ENCODE measurements around the gene FGG. TPM values are rescaled to one million over a fixed set of nuclear protein-coding genes. Genes with fewer than 3 reads are reported as not detected.

Gene FGG
- total RNA-seq, 3 donors from 2014 or later = 3.3 TPM; not detected in 2

DNA sequence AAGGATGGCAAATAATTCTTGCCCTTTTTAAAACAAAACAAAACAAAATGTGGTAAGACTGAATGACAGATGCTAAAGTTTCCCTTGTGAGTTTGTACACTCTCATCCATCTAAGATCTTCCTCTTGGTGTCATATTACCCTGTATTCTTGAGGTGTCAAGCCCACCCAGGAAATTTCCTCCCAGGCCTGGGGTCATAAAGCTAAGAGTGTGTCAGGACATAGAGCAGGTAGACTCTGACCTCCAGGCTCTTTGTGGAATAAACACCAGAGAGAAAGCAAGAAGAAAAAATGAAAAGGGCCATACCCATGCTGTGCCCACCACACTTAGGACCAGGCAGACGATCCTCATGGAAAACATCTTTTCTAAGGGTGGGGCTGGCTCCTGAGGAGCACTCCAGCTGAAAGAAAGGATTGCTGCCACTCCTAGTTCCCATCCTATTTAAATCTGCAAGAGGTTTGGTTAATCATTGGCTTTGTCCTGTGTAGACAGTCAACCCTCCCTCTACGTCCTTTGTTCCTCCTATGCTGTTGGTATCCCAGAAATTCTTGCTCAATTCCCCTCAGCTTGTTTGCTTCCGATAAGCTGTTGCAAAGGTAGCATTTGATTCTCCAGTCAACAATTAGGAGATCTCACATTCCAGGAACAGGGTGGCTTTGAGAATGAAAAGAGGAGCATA is 22.0 kb downstream of the FGG start, which contains the start of gene FGA:
FGA (minus strand) TSS at position 414 of the 678 bp plus-strand sequence; CDS start at position 359, 55 bp downstream.
- H3K27me3 ChIP-seq = no peaks in the 10 kb centered on the region
- no peaks in the 10 kb centered on the region for H3K9me3 ChIP-seq
- TF ChIP-seq POLR2A (IDR thresholded peaks at IDR 0.05) (no peak), POLR2AphosphoS5 (IDR thresholded peaks at IDR 0.05) (no peak), CTCF (IDR thresholded peaks at IDR 0.05) (no peak)
- H3K36me3 ChIP-seq = no peaks in the 10 kb centered on the region
- no peak for DNase-seq (ENCODE audit: low spot score in 2 of 2)
- intact Hi-C loops (cut with DNase I; ENCODE audit: low total_unique reads) = loop anchor here (10.0 kb wide), 1 partner anchor 294 kb away; no protein-coding TSS in a partner anchor
- no peaks in the 10 kb centered on the region for H3K4me1 ChIP-seq
- no peak within 1 kb of the TSS for H3K27ac ChIP-seq
- H3K4me3 ChIP-seq = no peak within 1 kb of the TSS

DNA sequence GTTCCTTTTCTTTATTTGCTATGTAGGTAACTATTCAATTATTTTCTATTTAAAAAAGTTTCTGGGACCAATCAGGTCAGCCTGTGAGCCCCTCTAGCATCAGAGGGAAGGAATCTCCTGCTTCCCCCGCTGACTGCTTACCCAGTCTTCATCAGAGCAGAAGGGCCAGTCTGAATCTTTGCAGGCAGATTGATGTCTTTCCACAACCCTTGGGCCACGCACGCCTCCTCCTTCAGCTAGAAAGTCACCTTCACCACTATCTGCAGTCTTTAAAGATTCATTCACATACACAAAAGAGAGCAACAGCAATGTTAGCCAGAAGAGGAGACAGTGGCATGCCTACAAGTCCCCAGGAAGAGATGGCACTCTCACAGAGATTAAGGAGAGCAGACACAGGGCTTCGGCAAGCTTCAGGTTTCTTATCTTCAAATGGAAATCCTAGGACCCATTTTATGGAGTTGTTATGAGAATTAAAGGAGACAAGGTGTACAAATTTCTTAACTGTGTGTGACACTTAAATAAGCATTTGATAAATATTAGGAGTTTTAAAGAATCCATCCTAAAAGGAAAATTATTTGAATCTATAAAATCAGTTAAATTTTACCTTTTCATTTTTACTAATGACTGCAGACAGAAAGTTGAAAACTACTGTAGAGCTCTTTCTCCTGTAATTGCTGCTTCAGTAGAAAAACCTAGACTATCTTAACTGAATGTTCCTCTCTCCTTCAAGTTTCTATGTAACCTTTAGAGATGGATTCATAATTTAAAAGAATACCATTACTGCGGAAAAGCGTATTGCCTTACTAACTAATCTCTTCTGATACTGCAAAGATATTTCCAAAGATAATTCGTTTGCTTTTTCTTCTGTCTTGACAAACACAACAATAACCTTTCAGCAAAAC is 22.9 kb downstream of the FGG start:
- H3K27ac ChIP-seq = no peak overlapping the region
- TF ChIP-seq POLR2AphosphoS5 (IDR thresholded peaks at IDR 0.05) = no peak
- no peaks in the 10 kb centered on the region for H3K9me3 ChIP-seq
- no peak for DNase-seq (ENCODE audit: low spot score in 2 of 2)
- no peaks in the 10 kb centered on the region for H3K4me1 ChIP-seq
- no peaks in the 10 kb centered on the region for H3K36me3 ChIP-seq
- H3K4me3 ChIP-seq = no peak overlapping the region
- no peaks in the 10 kb centered on the region for H3K27me3 ChIP-seq
- intact Hi-C loops (cut with DNase I; ENCODE audit: low total_unique reads) = loop anchor here (10.0 kb wide), 1 partner anchor 295 kb away; no protein-coding TSS in a partner anchor

DNA sequence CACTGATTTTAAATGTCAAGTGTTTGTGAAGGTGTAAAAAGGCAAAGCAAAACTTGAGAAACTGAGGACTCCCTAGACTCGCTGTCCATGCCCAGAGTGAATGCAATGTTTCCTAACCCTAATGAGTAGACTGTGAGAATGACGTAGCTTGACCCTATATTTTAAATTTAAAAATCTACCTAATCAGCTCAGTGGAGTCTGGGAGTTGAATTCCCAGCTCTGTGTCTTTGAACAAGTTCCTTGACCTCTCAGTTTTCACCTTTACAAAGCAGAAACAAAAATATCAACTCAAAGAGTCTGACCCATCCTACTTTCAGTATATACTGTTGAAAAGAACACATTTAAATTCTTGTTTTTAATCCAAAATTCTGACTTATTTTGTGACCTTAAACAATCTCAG is 24.3 kb downstream of the FGG start:
- no peaks in the 10 kb centered on the region for H3K4me1 ChIP-seq
- H3K27me3 ChIP-seq = no peaks in the 10 kb centered on the region
- DNase-seq (ENCODE audit: low spot score in 2 of 2) = no peak
- TF ChIP-seq POLR2AphosphoS5 (IDR thresholded peaks at IDR 0.05) = no peak
- H3K27ac ChIP-seq = no peak overlapping the region
- no peaks in the 10 kb centered on the region for H3K9me3 ChIP-seq
- H3K4me3 ChIP-seq = no peak overlapping the region
- no peaks in the 10 kb centered on the region for H3K36me3 ChIP-seq
- intact Hi-C loops (cut with DNase I; ENCODE audit: low total_unique reads) = no loop called here

DNA sequence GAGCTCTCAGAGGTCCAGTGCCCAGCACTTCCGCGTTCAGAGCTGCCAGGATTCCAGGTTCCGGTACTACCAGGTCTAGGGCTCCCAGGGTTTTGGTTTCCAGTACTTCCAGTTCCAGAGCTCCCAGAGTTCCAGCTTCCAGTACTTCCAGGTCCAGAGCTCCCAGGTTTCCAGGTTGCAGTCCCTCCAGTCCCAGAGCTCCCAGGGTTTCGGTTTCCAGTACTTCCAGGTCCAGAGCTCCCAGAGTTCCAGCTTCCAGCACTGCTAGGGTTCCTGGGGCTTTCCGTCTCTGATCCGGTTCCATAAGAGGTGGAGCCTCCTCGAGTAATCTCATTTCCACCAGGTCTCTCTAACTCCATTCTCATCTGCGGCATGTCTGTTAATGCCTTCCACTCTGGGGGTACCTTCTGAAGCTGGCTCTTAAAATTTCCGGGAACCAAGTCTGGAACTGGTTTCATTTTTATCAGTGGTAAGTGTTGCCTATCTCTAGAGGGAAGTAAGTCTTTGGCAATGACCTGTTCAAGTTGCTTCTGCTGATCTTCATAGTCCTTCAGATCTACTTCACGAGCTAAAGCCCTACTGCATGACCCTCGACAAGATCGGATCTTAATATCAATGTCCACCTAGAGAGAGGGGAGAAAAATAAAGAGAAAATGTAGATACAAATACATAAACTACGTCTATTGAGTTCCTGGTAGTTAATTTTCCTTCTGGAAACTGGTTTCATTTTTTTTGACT is 26.0 kb downstream of the FGG start:
- intact Hi-C loops (cut with DNase I; ENCODE audit: low total_unique reads) = no loop called here
- Histone ChIP-seq H3K9me3 (no peaks in the 10 kb centered on the region), H3K36me3 (no peaks in the 10 kb centered on the region), H3K4me1 (no peaks in the 10 kb centered on the region), H3K4me3 (no peak overlapping the region), H3K27me3 (no peaks in the 10 kb centered on the region), H3K27ac (no peak overlapping the region)
- TF ChIP-seq POLR2A (IDR thresholded peaks at IDR 0.05) = no peak
- no peak for TF ChIP-seq CTCF (IDR thresholded peaks at IDR 0.05)
- DNase-seq (ENCODE audit: low spot score in 2 of 2) = no peak

- no peaks in the 10 kb centered on the region for H3K27me3 ChIP-seq
- no peak overlapping the region for H3K4me3 ChIP-seq
- no peaks in the 10 kb centered on the region for H3K4me1 ChIP-seq
- no peak for TF ChIP-seq POLR2AphosphoS5 (IDR thresholded peaks at IDR 0.05)
- TF ChIP-seq POLR2A (IDR thresholded peaks at IDR 0.05) = no peak
- no peak for TF ChIP-seq CTCF (IDR thresholded peaks at IDR 0.05)
- DNase-seq (ENCODE audit: low spot score in 2 of 2) = no peak
- H3K9me3 ChIP-seq = no peaks in the 10 kb centered on the region
- no peak overlapping the region for H3K27ac ChIP-seq
- no peaks in the 10 kb centered on the region for H3K36me3 ChIP-seq
- intact Hi-C loops (cut with DNase I; ENCODE audit: low total_unique reads) = no loop called here
Measured at GRCh38 chr4:154585369-154586018, 27.0 kb downstream of the FGG start.
